G401.6 (cell line): Measurements from ENCODE around the gene MED13L.

Experiments
- FAIRE-seq: peaks from 2 replicates; lab custom pipeline; 2012; peaks lifted over from hg19 to GRCh38; lab: Jason Lieb, UNC

The MED13L gene

DNA sequence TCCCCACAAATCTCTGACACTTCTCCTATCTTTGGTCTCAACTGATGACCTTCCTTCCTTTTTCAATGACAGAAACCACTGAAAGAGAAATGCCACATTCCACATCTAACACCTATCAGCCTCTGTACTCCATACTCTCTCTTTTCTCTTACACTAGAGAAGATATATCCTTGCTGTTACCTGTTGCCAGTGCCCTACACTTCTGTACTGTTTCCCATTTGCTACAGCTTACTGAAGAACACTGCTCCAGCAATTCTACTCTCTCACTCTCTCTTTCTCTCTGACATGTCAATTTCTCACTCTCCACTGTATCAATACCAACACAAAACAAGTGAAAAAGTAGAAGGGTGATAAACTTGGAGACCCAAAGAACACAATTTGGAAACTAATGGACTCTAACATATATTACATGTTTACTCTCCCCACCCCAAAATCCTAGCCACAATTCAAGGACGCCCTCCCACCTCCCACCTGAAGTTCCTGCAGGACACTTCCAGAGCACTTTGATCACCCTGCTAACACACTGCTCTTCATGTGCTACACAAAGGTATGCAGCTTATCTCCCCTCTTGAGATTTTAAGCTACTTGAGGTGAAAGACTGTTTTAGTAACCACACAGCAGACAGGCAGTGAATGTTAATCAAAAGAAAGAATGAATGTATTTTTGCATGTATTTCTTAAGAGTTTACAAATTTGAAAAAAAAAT is 95.0 kb downstream of the MED13L start:
- FAIRE-seq, result no peak

DNA sequence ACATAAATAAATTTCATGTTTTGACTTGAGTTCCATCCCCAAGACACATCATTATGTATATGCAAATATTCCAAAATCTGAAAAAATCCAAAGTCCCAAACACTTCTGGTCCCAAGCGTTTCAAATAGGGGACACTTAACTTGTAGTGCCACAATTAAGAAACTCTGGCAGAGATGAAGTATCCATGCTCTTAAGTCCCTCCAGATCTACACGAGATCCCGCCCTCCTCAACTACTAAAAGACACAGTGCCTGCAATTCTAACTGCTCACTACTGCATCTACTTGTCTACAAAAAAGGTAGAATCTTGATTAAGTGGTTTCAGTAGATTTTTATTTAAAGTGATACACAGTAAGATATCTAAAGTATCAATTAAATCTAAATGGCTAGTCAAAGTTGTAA is 97.0 kb downstream of the MED13L start:
- no peak for FAIRE-seq

DNA sequence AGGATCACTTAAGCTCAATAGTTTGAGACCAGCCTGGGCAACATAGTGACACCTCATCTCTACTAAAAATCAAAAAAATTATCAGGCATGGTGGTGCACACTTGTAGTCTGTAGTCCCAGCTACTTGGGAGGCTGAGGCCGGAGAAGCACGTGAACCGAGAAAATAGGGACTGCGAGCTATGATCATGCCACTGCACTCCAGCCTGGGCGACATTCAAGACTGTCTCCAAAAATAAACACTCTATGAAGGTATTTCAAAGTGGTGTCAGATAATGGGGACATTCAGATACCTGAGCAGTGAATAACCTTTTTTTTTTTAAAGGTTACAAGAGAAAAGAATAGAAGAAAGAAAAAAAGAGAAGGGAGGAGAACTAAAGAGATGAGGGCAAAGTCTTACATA is 98.1 kb downstream of the MED13L start:
- no peak for FAIRE-seq

- FAIRE-seq, result no peak
Observed at GRCh38 chr12:116177017-116177416, 100.5 kb downstream of the MED13L start.

- no peak for FAIRE-seq
Observed at GRCh38 chr12:116174904-116175303, 102.6 kb downstream of the MED13L start.

DNA sequence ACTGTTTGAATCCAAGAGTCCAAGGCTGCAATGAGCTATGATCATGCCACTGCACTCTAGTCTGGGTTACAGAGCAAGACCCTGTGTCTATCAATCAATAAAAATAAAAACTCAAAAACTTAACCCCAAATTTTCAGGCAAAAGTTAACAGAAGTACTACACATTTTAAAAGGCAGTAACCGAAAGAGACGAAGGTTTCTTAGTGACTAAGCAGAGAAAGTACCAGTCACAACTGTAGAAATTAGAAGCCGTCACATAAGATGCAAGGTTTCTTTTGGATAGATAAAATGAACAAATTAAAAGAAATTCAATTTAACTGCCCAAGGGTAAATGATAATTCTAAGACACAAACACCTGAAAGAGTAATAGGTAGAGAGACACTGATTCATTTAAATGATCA is 103.5 kb downstream of the MED13L start:
- FAIRE-seq, result peak; percentile 31

GRCh38 chr12:116172224-116172849 is 105.2 kb downstream of the MED13L start:
- no peak for FAIRE-seq

GRCh38 chr12:116171549-116171948 is 105.9 kb downstream of the MED13L start:
- FAIRE-seq, result no peak

- no peak for FAIRE-seq
Observed at GRCh38 chr12:116169071-116169470, 108.4 kb downstream of the MED13L start.

DNA sequence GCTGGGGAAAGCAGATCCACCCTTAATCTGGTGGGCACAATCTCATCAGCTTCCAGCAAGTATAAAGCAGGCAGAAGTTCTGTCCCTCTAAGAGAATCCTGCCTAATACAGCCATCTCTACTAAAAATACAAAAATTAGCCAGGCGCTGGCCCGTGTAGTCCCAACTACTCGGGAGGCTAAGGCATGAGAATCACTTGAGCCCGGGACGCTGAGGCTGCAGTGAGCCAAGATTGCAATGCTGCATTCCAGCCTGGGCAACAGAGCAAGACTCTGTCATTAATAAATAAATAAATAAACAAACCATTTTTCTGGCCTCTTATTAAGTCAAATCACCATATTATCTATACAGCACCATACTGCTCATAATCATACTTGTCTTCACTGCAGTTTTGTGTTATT is 111.2 kb downstream of the MED13L start:
- no peak for FAIRE-seq

DNA sequence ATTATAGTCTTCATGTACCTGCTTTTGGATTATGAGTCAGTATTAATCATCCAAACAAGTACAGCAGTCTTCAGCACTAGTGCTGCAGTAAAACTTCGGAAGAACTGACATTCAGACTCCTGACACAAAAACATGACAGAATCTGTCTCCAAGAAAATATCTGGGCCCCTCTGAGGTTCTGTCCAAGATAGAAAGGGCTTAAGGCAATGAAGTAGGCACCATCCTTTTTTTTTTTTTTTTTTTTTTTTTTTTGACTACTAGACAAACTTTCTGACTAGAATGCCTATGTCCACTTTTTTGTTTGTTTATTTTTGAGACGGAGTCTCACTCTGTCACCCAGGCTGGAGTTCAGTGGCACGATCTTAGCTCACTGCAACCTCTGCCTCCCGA is 112.5 kb downstream of the MED13L start:
- FAIRE-seq, result no peak

DNA sequence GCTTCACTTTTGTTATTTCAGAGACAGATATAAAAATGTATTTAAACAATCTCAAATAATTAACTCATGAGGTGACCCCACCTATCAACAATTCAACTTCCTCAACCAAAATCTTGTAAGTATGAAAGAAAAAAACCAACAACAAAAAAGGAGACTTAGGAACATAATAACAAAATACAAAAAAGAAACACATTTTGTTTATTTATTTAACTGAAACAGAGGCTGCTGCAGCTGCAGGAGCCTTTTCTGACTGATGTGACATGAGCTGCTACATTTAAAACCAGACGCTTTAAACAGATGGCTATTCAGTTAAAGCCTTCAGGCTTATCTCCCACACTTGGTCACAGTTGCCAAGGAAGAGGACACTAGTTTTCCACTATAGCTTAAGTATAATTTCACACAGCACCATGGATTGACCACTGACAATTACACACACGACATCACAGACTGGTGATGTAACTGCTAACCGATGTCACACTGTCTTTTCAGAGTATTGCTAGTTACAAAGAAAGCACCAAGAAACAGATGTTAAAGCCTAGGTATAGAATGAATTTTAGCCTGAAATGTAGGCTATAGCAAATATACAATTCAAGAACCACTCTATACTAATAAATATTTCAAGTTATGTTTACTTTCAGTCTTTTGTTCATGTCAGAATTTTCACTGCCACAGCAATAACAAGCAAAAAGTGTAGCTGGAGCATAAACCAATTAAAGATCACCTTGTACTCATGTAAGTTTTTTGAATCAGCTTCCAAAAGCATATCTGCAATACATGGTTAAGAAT is 113.0 kb downstream of the MED13L start:
- peak; percentile 66 for FAIRE-seq

- FAIRE-seq, result no peak
Observed at GRCh38 chr12:116162071-116162470, 115.4 kb downstream of the MED13L start.

DNA sequence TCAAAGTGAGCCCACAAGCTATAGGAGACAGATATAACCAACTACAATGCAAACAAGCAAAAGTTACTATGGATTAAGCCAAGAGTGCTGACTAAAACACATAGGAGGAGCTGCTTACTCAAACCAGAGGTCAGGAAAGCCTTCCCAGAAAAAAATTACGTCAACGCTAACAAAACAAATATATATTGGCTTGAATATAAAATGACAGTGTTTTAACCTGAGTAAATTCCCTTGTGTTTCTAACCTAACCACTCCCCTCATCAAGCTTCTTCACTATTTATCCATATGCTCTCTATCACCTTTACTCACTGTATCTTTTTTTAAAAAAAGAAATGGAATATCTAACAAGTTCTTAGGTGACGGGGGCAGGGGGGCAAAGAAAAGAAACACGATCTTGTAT is 115.9 kb downstream of the MED13L start:
- no peak for FAIRE-seq

GRCh38 chr12:116160883-116161458 is 116.5 kb downstream of the MED13L start:
- FAIRE-seq, result no peak

- no peak for FAIRE-seq
Observed at GRCh38 chr12:116160231-116160630, 117.3 kb downstream of the MED13L start.

DNA sequence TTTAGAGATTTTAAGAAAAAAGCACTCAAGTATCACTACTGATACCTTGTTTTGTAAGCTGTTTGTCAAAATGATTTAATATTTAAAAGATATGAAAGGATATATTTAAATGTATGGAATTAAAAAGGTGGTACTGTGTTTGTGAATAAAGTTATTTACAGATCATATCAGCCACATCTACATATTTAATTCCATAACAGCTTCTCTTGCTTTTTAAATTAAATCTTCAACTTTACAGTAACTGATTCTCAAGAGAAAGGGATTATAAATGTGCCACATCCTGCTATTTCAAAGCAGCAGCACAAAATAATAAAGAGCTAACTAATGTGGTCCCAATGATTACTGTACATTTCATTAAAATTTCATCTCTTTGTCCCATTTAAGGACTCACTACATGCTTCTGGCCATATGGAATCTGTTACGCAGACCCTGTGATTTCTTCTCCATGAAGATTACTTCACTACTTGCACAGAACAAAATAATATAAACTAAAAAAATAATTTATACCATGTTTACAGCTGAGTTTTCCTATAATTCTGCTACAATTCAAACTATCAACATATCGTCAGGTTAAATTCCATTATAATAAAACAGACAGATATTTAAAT is 117.8 kb downstream of the MED13L start:
- peak; percentile 57 for FAIRE-seq

DNA sequence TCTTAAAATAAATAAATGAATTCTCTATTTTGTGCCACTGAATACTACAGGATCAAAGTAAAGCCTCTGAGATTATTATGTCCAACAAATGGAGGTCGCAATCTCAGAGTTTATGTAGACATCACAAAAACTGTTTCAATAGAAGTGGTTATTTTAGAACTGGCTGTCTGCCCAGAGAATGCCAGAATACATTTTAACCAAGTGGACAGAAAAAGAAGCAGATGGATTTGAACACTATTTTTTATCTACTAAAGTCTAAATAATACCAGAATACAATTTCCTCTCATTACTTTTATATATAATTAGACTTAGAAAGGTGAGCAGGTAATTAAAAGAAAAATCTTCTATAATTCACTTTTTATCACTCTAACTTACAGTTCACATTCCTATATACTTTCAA is 118.3 kb downstream of the MED13L start:
- no peak for FAIRE-seq

GRCh38 chr12:116157845-116158267 is 119.6 kb downstream of the MED13L start:
- no peak for FAIRE-seq

DNA sequence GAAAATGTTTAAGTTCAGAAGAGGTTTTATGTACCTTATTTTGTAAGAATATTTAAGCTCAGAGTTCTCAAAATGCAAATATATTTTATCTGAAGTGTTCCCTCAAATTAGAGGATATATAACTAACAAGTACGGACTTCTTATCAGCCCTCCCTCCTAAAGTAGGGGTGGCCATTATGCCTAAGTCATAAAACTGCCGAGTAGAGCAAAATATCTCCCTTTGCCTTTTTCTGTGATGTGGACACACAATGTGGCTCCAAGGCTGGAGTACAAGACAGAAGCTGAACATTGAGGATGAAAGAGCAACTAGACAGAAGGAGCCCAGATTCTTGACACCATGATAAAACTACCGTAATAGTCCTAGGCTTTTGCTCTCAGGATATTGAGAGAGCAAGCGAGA is 120.9 kb downstream of the MED13L start:
- no peak for FAIRE-seq

DNA sequence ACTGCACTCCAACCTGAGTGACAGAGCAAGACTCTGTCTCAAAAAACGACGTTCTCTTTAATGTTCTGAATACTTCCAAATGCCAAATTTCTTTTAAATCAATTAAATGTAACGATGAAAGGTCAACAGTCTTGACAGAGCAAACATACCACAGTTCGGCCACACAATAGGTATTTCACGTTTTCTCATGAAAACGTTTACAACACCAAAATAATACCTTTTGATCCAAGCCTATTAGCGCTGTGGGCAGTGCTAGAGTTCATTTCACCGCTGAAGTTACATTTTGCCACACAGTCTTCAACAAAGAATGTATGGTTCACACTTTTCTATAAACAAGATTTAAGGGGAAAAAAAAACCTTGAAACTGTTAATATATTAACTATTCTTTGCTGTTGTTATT is 122.1 kb downstream of the MED13L start:
- FAIRE-seq, result no peak

DNA sequence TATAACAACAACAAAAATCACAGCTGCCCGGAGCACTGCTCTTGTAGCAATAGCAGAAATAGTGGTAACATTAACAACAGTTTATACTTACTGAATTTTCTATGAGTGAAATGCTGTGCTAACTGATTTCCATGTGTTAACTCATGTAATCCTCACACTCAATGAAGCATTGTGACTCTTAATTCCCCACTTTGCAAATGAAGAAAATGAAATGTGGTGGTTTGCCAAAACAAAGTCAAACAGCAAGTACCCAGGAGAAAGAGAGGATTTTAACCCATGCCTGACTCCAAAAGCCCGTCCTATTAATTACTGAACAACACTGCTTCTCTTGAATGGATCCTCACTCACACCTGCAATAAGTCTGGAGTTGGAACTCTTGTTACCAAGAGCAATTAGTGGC is 123.5 kb downstream of the MED13L start:
- FAIRE-seq, result no peak

DNA sequence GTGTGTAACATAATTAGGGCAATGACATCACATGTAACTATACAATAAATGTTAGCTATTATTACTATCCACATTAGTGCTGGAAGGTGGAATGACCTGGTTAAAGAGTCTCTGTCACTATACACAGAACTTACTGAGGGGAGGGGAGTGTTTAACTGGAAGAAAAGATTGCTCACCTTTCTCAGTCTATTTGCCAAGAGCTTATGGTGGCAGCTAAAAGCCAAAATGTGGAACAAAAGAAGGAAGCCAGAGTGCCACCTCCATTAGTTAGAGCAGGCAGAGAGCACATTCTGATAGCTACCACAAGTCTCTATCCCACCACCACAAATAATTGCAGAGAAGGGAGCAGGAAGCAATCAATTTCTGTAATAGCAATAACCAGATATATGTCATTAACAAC is 124.4 kb downstream of the MED13L start:
- FAIRE-seq, result no peak
